GM18498 (cell line): ENCODE measurements around the gene MCF2L.

Experiments used
- ATAC-seq: cut with Tn5 transposase; IDR thresholded peaks from one replicate; pipeline ENCODE4 v1.9.1; 2021; ENCODE audit warnings: mild to moderate bottlenecking, moderate library complexity; ENCODE audit not compliant: unreplicated experiment

The MCF2L gene

GRCh38 chr13:113060557-113061270 is 91.7 kb downstream of the MCF2L start:
- no peak for ATAC-seq

- ATAC-seq: no peak
These were observed 92.2 kb downstream of the MCF2L start for GRCh38 chr13:113061271-113061625.

- no peak for ATAC-seq
These were observed 92.9 kb downstream of the MCF2L start for GRCh38 chr13:113061796-113062425.

DNA sequence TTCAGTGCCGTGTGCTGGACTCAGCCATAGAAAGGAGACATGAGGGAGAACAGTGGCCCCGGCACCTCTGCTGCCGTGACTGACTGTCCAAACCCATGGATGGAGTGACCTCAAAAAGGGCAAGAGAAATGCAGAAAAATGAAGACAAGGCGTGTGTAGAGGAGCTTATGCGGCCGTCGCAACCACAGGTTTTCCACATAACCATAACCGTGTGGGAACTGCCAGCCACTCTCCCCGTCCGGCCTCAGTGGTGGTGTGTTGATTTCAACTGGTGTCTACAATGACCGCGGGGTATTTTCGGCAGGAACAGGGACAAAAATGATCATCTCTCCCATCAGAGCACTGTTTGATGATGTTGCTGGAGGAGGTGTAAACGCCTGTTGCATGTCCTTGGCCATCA is 93.7 kb downstream of the MCF2L start:
- no peak for ATAC-seq

DNA sequence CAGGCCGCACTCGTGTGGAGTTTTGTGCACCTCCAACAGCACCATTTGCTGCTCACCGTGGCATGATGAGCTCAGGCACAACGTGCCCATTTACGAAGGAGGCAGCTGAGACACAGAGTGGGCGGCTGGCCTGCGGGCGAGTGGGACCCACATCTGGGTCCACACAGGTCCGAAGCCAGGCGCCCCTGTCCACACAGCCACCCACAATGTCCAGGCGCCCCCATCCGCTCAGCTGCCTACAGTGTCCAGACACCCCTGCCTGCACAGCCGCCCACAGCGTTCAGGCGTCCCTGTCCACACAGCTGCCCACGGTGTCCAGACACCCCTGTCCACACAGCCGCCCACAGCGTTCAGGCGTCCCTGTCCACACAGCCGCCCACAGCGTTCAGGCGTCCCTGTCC is 94.1 kb downstream of the MCF2L start:
- no peak for ATAC-seq

GRCh38 chr13:113064000-113064533 is 95.1 kb downstream of the MCF2L start:
- no peak for ATAC-seq

DNA sequence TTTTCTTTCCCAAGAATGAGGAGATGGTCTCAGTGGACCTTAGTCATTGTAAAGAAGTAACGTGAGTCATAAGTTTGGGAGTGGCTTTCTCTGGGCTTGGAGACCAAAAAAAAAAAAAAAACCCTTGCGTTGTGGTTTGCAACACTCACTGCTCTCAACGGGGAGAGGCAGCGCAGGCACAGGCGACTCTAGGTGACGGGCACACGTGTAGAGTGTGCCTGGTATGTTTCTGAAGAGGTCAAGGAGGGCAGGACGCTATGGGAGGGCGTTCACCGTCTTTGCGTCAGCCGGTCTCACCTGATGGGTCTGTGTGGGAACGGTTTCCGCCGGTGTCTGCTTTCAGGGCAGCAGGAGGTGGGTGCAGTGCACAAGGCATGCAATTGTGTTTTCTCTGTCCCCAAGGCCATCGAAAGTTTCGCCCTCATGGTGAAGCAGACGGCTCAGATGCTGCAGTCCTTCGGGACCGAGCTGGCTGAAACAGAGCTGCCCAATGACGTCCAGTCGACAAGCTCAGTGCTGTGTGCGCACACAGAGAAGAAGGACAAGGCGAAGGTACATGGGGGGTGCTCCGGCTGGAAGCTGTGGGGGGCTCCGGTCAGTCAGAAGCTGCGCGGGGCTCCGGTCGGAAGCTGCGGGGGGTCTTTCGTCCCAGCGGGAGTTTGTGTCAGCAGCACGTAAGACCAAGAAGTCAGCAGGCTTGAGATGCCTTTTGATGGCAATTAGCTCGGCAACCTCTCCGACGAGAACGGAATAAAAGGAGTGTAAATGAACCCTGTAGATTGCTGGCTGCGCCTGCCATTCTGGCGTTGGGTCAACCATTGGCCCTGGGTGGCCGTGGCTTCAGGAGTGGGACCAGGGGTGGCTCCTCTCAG is 95.8 kb downstream of the MCF2L start:
- no peak for ATAC-seq

GRCh38 chr13:113065406-113066141 is 96.6 kb downstream of the MCF2L start:
- ATAC-seq: no peak

DNA sequence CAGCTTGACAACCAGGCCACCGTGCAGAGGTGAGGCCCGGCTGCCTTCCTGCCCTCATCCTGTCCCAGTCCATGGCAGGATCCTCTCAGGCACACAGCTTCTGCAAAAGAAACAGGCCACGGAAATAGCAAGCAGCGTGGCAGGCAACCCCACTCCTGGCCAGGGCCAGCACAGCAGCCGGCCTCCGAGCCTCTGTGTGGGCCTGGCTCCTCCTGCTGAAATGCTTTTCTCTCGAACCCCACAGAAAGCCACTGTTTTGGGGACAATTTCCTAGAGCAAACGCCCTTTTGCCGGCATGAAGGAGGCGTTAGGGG is 97.1 kb downstream of the MCF2L start:
- no peak for ATAC-seq

- ATAC-seq: no peak
These were observed 97.7 kb downstream of the MCF2L start for GRCh38 chr13:113066746-113067145.

GRCh38 chr13:113069861-113070805 is 101.1 kb downstream of the MCF2L start:
- ATAC-seq: no peak

DNA sequence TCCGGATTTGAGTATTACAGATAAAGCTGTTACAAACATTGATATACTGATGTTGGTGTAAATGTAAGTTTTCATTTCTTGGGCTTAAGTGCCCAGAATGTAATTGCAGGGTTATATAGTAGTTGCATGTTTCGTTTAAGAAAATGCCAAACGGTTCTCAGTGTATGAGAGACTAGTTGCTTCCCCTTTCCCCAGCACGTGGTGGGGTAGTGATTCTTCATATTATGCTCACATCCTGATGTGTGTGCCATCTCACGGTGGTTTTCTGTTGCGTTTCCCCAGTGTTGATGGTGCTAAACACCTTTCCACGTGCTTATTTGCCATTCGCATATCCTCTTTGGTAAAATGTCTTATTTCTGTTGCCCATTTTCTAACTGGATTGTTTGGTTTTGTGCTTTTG is 101.8 kb downstream of the MCF2L start:
- no peak for ATAC-seq

DNA sequence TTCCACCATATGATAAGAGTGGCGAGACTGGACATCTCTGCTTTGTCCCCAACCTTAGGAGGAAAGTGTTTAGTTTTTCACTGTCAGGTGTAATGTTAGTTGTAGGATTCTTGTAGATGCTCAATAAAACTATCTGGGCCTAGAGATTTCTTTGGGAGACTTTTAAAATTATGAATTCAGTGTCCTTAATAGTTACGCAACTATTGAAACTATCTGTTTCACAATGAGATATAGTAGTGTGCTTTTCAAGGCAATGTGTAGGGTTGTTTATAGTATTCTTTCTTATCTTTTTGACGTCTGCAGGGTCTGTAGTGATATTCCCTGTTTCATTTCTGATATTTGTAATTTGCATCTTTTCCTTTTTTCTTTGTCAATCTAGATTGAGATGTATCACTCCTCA is 103.4 kb downstream of the MCF2L start:
- ATAC-seq: no peak

- ATAC-seq: no peak
These were observed 104.9 kb downstream of the MCF2L start for GRCh38 chr13:113073942-113074341.

GRCh38 chr13:113074401-113074800 is 105.4 kb downstream of the MCF2L start:
- no peak for ATAC-seq

DNA sequence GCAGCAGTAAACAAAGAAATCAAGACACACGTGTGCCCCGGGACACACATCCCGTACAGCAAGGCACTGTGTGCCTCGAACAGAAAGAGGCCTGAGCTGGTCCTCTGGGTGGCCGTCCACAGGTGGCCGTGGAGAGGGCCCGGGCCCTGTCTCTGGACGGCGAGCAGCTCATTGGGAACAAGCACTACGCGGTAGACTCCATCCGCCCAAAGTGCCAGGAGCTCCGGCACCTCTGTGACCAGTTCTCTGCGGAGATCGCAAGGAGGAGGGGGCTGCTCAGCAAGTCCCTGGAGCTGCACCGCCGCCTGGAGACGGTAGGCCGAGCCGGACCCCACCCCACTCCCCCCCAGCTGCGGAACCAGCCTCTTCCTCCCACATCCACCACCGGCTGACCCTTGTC is 105.9 kb downstream of the MCF2L start:
- no peak for ATAC-seq

DNA sequence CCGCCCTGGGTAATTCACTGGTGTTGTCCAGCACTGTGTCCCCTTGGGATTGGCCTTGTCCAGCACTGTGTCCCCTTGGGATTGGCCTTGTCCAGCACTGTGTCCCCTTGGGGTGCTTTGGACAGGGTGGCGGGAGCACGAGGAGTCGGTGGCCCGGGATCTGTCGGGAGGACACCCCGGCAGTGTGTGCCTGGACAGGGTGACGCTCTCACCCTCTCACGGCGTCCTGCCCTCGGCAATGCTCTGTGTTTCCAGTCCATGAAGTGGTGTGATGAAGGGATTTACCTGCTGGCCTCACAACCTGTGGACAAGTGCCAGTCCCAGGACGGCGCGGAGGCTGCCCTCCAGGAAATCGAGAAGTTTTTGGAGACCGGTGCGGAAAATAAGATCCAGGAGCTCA is 106.7 kb downstream of the MCF2L start:
- no peak for ATAC-seq

- ATAC-seq: no peak
These were observed 107.8 kb downstream of the MCF2L start for GRCh38 chr13:113076681-113077401.

- ATAC-seq: no peak
These were observed 108.5 kb downstream of the MCF2L start for GRCh38 chr13:113077566-113077952.
